BLaER1 treated with 17β-estradiol and CSF1 and Interleukin-3, amounts not matched to agents 10 nM and 100 nM (cell line): ENCODE data around the gene GPR34.
A peak's percentile ranks its signal among the peaks of the same experiment; 100 is the strongest.
"Not testable (repeated sequence)": the region's sequence is repeated elsewhere in the genome, so short reads cannot be mapped to it uniquely, and the experiment has no call there.

Experiments used
- H3K27ac ChIP-seq, 11 experiments: shearing (Covaris generic); formaldehyde crosslinking; 2 replicates each; pipeline ENCODE4 v1.8.1; 2022
- H3K27me3 ChIP-seq, 11 experiments: shearing (Covaris generic); formaldehyde crosslinking; 2 replicates each; pipeline ENCODE4 v1.8.1; 2022
- H3K36me3 ChIP-seq, 11 experiments: shearing (Covaris generic); formaldehyde crosslinking; 2 replicates each; pipeline ENCODE4 v1.8.1; 2022
- H3K4me1 ChIP-seq, 10 experiments: shearing (Covaris generic); formaldehyde crosslinking; 2 replicates each; pipeline ENCODE4 v1.8.1; 2022
- H3K4me2 ChIP-seq, 11 experiments: shearing (Covaris generic); formaldehyde crosslinking; 2 replicates each; pipeline ENCODE4 v1.8.1; 2022
- H3K4me3 ChIP-seq, 10 experiments: shearing (Covaris generic); formaldehyde crosslinking; 2 replicates each; pipeline ENCODE4 v1.8.1; 2022
- H3K9ac ChIP-seq, 11 experiments: shearing (Covaris generic); formaldehyde crosslinking; 2 replicates each; pipeline ENCODE4 v1.8.1; 2022
- H3K9me3 ChIP-seq, 11 experiments: shearing (Covaris generic); formaldehyde crosslinking; replicated peaks in 1 of 11; 2 replicates each; pipeline ENCODE4 v1.8.1; 2022
- H4K20me1 ChIP-seq, 11 experiments: shearing (Covaris generic); formaldehyde crosslinking; 2 replicates each; pipeline ENCODE4 v1.8.1; 2022
- Cebpa-rat ChIP-seq, 11 experiments: shearing (Covaris generic); IDR thresholded peaks; 2 replicates each; pipeline ENCODE4 v1.8.1; 2022

GPR34 gene

GRCh38 chrX:41665686-41666085 lies 23.1 kb upstream of the GPR34 start:
- Histone ChIP-seq H3K4me1 (peaks cover 0 to 57% (median 3%) of the 10 kb centered on the region in 10 experiments; a peak in 10 of 20 replicates), H3K4me2 (peak overlapping the region in 3 of 11 experiments; percentile 55 to 67 (median 62); a peak in 4 of 22 replicates), H4K20me1 (peaks cover 0 to 3% (median 0%) of the 10 kb centered on the region in 11 experiments; a peak in 2 of 22 replicates), H3K27me3 (peaks cover 90 to 100% (median 99%) of the 10 kb centered on the region in 11 experiments), H3K36me3 (peaks cover 0 to 4% (median 0%) of the 10 kb centered on the region in 11 experiments; a peak in 2 of 22 replicates), H3K9ac (no peak overlapping the region), H3K4me3 (no peak overlapping the region), H3K27ac (peak overlapping the region in 1 of 11 experiments; percentile 23; a peak in 2 of 22 replicates), H3K9me3 (peaks cover 0 to 6% (median 0%) of the 10 kb centered on the region in 11 experiments; a peak in 2 of 22 replicates)
- TF ChIP-seq Cebpa-rat (IDR thresholded peaks at IDR 0.05), result no peak

- Histone ChIP-seq H4K20me1 (peaks cover 0 to 3% (median 0%) of the 10 kb centered on the region in 11 experiments; a peak in 2 of 22 replicates), H3K36me3 (peaks cover 0 to 4% (median 0%) of the 10 kb centered on the region in 11 experiments; a peak in 3 of 22 replicates), H3K27ac (peak overlapping the region in 1 of 11 experiments; percentile 23; a peak in 2 of 22 replicates), H3K4me3 (no peak overlapping the region), H3K9ac (no peak overlapping the region), H3K4me1 (peaks cover 0 to 55% (median 3%) of the 10 kb centered on the region in 10 experiments; a peak in 10 of 20 replicates), H3K27me3 (peaks cover 92 to 100% (median 99%) of the 10 kb centered on the region in 11 experiments), H3K9me3 (peaks cover 0 to 6% (median 0%) of the 10 kb centered on the region in 11 experiments; a peak in 2 of 22 replicates), H3K4me2 (peak overlapping the region in 6 of 11 experiments; percentile 4 to 67 (median 38); a peak in 8 of 22 replicates)
- TF ChIP-seq Cebpa-rat (IDR thresholded peaks at IDR 0.05), result peak in 9 of 11 experiments; percentile 34 to 88 (median 71); a peak in 15 of 22 replicates
These were observed 22.5 kb upstream of the GPR34 start for GRCh38 chrX:41666251-41666650.

- H3K4me1 ChIP-seq, result peaks cover 0 to 47% (median 3%) of the 10 kb centered on the region in 10 experiments; a peak in 10 of 20 replicates
- TF ChIP-seq Cebpa-rat (IDR thresholded peaks at IDR 0.05), result no peak
- H3K4me3 ChIP-seq, result no peak overlapping the region
- peaks cover 0 to 3% (median 0%) of the 10 kb centered on the region in 11 experiments; a peak in 1 of 22 replicates for H4K20me1 ChIP-seq
- H3K36me3 ChIP-seq, result peaks cover 0 to 4% (median 0%) of the 10 kb centered on the region in 11 experiments; a peak in 3 of 22 replicates
- no peak overlapping the region for H3K27ac ChIP-seq
- no peak overlapping the region for H3K9ac ChIP-seq
- peaks cover 0 to 6% (median 0%) of the 10 kb centered on the region in 11 experiments; a peak in 2 of 22 replicates for H3K9me3 ChIP-seq
- peak overlapping the region in 1 of 11 experiments; percentile 40; a peak in 1 of 22 replicates for H3K4me2 ChIP-seq
- peaks cover 92 to 100% (median 99%) of the 10 kb centered on the region in 11 experiments for H3K27me3 ChIP-seq
These were observed 21.1 kb upstream of the GPR34 start for GRCh38 chrX:41667631-41668030.

DNA sequence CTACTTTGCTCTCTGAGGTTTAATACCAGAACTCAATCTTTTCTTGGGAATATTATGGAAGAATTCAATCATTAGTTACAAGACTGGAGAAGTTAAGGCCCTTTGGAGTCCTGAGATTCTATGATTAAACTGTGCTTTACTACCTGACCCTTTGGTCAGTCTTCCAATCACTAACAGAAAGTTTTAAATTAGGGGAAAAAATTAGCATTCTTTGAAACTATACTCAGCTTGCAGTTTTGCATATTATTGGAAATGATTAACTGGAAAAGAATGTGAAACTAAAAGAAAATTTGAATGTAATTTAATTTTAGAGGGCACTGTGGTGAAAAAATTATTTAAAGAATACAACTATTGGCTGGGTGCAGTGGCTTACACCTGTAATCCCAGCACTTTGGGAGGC lies 18.7 kb upstream of the GPR34 start:
- peaks cover 0 to 32% (median 3%) of the 10 kb centered on the region in 10 experiments; a peak in 10 of 20 replicates for H3K4me1 ChIP-seq
- no peak overlapping the region for H3K27ac ChIP-seq
- H3K9me3 ChIP-seq, result peaks cover 0 to 6% (median 0%) of the 10 kb centered on the region in 11 experiments; a peak in 2 of 22 replicates
- no peaks in the 10 kb centered on the region; a peak in 1 of 22 replicates for H3K36me3 ChIP-seq
- peaks cover 82 to 100% (median 99%) of the 10 kb centered on the region in 11 experiments for H3K27me3 ChIP-seq
- no peak overlapping the region for H3K9ac ChIP-seq
- H4K20me1 ChIP-seq, result peaks cover 0 to 3% (median 0%) of the 10 kb centered on the region in 11 experiments; a peak in 1 of 22 replicates
- no peak for TF ChIP-seq Cebpa-rat (IDR thresholded peaks at IDR 0.05)
- no peak overlapping the region for H3K4me3 ChIP-seq
- H3K4me2 ChIP-seq, result no peak overlapping the region

DNA sequence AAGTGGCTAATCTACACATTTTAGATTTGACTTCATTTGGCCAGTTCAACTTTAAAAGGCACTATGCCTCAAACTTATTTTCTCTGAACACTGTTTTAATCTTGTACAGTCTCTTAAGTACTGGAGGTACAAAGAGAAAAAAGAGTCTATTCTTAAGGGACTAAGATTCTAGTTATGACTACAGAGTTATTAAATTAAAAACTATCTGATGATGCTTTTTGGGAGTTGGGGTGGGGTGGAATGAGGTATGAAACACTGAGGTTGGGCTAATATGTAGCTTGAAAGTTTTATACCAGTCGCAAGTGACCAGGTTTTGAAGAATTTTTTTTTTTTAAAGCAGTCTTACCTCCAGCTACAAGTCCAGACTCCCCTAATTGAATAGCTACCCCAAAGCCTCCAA lies 17.7 kb upstream of the GPR34 start:
- peaks cover 84 to 100% (median 99%) of the 10 kb centered on the region in 11 experiments for H3K27me3 ChIP-seq
- no peak overlapping the region for H3K4me3 ChIP-seq
- H3K4me2 ChIP-seq, result no peak overlapping the region
- no peak overlapping the region for H3K9ac ChIP-seq
- H3K36me3 ChIP-seq, result no peaks in the 10 kb centered on the region; a peak in 1 of 22 replicates
- H3K4me1 ChIP-seq, result peaks cover 0 to 22% (median 3%) of the 10 kb centered on the region in 10 experiments; a peak in 10 of 20 replicates
- H3K27ac ChIP-seq, result no peak overlapping the region
- H3K9me3 ChIP-seq, result peaks cover 0 to 6% (median 0%) of the 10 kb centered on the region in 11 experiments; a peak in 2 of 22 replicates
- TF ChIP-seq Cebpa-rat (IDR thresholded peaks at IDR 0.05), result no peak
- H4K20me1 ChIP-seq, result peaks cover 0 to 3% (median 0%) of the 10 kb centered on the region in 11 experiments; a peak in 1 of 22 replicates

GRCh38 chrX:41672643-41673042 lies 16.1 kb upstream of the GPR34 start:
- Histone ChIP-seq H3K9me3 (no peaks in the 10 kb centered on the region), H3K27ac (no peak overlapping the region), H3K4me3 (no peak overlapping the region), H3K4me2 (no peak overlapping the region), H3K27me3 (peaks cover 85 to 100% (median 99%) of the 10 kb centered on the region in 11 experiments), H4K20me1 (no peaks in the 10 kb centered on the region), H3K4me1 (peaks cover 0 to 6% (median 0%) of the 10 kb centered on the region in 10 experiments; a peak in 5 of 20 replicates), H3K9ac (no peak overlapping the region), H3K36me3 (no peaks in the 10 kb centered on the region; a peak in 1 of 22 replicates)
- TF ChIP-seq Cebpa-rat (IDR thresholded peaks at IDR 0.05), result no peak

GRCh38 chrX:41676361-41676760 lies 12.4 kb upstream of the GPR34 start:
- not testable (repeated sequence) for H3K9ac ChIP-seq, H4K20me1 ChIP-seq

DNA sequence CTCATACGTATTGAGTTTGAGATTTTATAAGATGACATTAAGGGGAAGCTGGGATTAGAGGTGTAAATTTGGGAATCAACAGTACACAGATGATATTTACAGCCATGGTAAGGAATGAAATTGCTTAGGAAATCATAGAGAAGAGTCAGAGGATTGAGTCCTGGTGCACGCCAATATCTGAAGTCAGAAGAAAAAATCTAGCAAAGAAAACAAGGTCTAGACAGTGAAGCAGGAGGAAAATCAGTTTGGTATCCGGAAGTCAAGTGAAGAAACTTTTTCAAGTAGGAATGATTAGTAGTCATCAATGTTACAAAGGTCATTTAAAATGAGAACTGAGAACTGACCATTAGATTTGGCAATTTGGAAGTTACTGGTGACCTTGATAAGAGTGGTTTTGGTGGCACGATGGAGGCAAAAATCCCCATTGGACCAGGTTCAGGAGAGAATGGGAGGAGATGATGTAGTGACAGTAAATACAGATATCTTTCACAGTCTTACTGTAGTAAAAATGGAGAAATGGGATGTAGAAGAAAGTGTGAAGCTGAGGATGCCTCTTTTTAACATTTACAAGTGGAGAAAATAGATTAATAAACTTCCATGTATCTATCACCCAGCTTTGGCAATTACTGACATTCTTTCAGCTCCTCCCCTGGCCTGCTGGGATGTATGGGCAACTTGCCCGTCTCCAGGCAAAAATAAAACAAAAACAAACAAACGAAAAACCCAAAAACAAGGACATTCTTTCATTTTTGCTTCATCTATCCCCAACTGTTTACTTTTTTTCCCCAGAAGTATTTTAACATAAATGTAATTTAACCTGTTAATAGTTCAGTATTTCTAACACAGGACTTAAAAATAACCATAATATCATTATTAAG lies 11.4 kb upstream of the GPR34 start:
- no peaks in the 10 kb centered on the region for H3K4me1 ChIP-seq
- H3K27me3 ChIP-seq, result peaks cover 73 to 98% (median 95%) of the 10 kb centered on the region in 11 experiments
- H3K27ac ChIP-seq, result no peak overlapping the region
- no peak overlapping the region for H3K4me3 ChIP-seq
- no peaks in the 10 kb centered on the region for H3K9me3 ChIP-seq
- no peak overlapping the region for H3K4me2 ChIP-seq
- H3K9ac ChIP-seq, result no peak overlapping the region
- H4K20me1 ChIP-seq, result no peaks in the 10 kb centered on the region
- H3K36me3 ChIP-seq, result no peaks in the 10 kb centered on the region
- TF ChIP-seq Cebpa-rat (IDR thresholded peaks at IDR 0.05), result no peak

More at GRCh38 chrX:41676361-41676760, 12.4 kb upstream of the GPR34 start:
- peaks cover 73 to 98% (median 95%) of the 10 kb centered on the region in 11 experiments for H3K27me3 ChIP-seq
- not testable (repeated sequence) for H3K4me3 ChIP-seq, H3K4me1 ChIP-seq, H3K36me3 ChIP-seq, H3K9me3 ChIP-seq, H3K4me2 ChIP-seq, H3K27ac ChIP-seq

DNA sequence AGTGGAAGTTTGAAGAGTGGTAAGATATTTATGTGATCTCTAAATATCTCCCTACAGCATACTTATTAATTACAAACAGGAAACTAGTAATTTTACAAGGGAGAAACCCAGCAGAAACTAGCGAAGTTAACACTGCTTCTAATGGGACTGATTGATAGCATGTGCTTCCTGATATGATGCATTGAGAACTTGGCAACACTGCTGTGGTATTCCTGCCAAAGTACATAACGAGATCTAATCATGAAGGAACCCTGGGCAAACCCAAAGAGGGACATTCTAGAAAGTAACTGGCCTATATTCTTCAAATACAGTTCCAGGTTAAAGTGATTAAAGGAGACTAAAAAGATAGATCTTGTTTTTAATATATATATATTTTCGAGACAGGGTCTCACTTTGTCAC lies 4.6 kb upstream of the GPR34 start:
- Histone ChIP-seq H3K27ac (no peak overlapping the region), H3K4me1 (peaks cover 0 to 29% (median 0%) of the 10 kb centered on the region in 10 experiments; a peak in 8 of 20 replicates), H3K27me3 (peaks cover 89 to 99% (median 95%) of the 10 kb centered on the region in 11 experiments), H4K20me1 (no peaks in the 10 kb centered on the region), H3K4me2 (no peak overlapping the region), H3K9me3 (no peaks in the 10 kb centered on the region), H3K4me3 (no peak overlapping the region), H3K9ac (no peak overlapping the region), H3K36me3 (no peaks in the 10 kb centered on the region)
- no peak for TF ChIP-seq Cebpa-rat (IDR thresholded peaks at IDR 0.05)
